Midbrain (tissue), 1 donor: ENCODE measurements around the gene PSMD3.

Experiments
- DNase-seq: peaks from one replicate; lab custom pipeline; 2025; lab: John Stamatoyannopoulos, UW

The PSMD3 gene

DNA sequence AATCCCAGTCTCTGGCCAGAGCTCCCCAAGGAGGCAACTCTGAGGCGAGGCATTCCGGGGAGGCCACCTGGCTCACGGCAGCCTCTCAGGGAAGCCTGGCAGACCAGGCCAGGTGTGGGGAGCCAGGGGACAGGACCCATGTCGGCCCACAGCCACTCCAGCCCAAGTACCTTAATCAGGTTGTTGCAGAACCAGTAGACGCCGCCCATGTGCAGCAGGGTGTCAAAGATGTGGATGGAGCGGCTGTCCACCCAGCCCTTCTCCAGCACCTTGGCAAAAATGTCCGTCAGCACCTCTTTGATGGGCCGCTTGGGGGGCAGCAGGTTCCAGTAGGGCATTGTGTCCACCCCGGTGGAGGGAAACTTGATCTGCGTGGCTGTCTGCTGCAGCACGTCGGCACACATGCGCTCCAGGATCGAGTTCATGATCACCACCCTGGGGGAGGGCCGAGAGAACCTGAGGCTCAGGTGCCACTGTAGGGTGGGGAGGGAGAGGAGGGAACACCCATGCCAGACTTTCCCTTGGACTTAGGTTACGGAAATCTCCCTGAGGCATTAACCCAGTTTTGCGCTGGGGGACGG is 42.4 kb downstream of the PSMD3 start:
- DNase-seq: no peak

DNA sequence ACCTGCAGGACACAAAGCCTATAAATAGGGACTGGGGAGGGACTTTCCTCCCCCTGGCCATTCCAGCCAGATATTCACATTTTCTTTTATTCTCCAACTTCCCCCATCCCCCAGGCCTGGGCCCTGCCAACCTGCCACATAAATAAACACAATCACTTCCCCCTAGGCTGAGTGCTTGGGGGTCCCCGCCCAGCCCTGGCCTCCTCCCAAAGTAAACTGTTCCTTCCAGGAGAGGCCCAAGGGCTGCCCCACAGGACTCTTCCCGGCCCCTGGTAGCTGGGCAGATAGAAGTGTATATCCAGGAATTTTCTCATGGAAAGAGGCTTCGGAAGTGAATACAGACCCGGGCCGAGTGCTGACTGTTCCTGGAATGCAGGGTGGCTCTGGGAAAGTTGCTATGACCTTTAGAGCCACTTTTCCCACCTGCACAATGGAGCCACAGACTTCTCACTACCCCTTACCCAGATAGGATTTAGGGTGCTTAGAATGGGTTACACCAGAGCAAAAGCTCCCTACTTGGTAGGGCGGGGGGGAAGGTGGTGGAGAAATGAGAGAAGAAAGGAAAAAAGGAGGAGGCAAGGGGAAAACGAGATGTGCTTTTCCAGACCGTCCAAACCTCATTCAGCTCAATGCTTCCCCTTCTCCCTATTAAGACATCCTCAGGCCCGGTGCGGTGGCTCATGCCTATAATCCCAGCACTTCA is 43.1 kb downstream of the PSMD3 start:
- no peak for DNase-seq

DNA sequence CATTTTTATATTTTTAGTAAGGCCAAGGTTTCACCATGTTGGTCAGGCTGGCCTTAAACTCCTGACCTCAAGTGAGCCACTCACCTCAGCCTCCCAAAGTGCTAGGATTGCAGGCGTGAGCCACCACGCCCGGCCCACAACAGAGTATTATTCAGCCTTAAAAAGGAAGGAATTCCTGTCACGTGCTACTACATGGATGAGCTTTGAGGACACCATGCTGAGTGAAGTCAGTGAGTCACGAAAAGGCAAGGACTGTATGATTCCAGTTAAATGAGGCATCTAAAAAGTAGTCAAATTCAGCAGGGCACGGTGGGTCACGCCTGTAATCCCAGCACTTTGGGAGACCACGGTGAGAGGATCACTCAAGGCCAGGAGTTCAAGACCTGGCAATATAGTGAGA is 44.3 kb downstream of the PSMD3 start:
- DNase-seq: no peak

DNA sequence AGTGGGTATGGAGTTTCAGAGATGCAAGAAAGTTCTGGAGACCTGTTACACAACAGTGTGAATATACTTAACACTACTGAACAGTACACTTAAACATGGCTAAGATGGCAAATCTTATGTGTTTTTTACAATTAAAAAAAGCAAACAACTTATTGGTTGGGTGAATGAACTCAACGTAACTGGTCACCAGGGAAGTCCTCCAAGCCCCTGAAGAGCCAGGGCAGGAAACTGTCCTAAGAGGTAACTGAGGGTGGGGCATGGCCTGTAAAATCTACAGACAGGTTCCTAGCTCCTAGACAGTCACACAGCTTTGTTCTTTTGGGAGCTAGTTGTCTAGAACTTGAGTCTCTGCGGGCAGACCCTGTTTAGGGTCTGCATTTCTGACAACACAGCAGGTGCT is 45.0 kb downstream of the PSMD3 start:
- DNase-seq: no peak

DNA sequence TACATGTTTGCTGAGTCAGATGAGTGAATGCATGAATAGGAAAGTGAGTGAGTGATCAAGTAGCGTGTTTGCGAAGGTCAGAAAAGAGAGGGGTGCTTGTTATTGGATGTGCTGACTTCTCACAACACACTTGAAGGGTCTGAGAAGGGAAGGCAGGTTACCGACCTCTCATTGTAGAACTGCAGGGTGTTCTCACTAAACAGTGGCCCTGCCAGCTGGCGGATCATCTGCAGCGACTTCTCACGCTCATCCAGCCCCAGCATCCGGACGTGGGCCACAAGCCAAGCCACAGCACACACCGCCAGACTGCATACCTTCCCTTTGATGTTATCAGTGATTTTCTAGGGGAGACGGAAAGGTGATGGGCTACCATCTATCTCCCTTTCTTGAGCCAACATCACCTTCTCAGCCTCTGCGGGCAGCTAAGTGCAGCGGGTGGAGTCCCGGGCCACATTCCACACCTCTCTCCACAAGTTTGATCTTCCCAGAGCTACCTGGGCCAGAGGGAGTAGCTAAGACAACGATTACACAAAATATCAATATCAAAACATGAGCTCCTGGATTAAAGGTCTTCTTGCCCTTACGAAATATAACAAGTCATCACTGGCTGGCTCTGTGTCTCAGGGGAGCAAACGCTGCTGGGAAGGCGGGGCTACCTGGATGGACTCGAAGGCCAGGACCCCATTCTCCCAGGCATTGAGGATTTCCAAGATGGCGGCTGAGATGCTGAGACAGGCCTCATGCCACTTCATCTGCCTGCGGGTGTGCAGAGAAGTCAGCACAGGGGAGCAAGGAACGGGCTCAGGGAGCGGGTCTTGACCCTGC is 45.6 kb downstream of the PSMD3 start:
- DNase-seq: no peak

DNA sequence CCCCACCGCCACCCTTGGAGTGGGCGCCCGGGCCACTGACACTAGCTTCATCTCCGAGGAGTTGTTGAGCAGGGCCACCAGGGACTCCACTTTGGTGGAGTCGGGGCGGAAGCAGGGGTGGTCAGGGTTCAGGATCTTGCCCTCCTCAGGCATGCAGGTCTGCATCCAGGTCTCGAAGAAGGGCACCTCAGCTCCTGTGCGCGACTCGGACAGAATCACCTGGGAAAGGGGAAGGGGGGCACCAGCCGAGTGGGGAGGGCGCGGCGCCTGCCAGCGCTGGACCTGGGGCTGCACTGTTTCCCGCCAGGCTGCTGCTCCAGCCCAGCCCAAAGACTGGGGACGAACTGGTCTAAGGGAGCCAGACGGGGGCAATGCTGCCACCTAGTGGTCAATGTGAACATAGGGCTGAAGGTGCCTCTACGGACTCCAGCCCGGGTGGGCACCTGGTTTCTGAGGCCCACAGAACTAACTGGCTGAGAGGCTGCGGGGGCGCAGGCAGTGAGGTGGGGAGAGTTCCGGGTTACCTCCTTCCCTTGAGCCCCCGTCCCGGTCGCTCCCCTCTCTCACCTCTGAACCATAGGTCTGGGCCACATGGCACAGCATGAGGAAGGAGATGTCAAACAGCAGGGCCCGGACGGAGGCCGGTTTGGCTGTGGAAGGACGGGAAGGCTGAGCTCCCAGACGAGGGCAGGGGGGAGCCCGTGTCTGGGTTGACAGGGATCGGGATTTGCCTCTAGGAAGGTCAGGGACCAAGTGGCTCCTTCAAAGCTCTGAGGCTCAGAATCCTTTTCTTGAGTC is 46.4 kb downstream of the PSMD3 start:
- DNase-seq: peak; percentile 78

DNA sequence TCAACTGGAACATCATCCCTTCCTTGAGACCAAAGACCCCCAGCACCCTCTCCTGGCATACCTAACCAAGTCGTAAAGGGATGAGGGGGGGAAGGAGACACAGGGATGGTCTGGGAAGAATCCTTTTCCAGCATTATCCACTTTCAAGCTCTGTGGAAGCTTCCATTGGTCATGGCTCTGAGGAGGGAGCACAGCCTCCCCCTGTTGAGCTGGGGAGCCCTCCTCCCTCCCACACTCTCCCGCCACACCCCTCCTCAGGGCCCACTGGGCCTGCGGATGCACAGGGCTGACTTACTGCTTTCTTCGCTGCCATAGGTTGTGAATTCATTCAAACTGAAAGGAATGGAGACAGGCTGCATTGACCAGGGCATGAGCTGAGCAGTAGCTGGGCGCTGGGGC is 47.0 kb downstream of the PSMD3 start:
- DNase-seq: no peak

DNA sequence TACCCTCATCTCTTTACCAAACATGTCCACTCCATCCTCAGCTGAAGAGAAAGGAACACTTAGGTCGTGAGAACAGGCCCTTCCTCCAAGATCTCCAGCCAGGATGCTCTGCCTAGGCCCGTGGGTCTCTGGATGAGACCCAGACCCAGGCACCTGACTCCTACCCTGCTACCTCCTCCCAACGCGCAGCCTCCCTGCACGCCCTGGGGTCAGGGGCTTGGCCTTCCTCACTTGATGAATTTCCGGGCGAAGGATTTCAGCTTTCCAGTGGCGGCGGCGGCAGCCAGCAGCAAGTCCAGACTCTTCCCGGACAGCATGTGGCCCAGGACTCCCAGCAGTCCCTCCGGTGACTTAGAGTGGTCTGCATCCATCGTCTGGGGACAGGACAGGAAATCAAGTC is 48.0 kb downstream of the PSMD3 start:
- DNase-seq: no peak

DNA sequence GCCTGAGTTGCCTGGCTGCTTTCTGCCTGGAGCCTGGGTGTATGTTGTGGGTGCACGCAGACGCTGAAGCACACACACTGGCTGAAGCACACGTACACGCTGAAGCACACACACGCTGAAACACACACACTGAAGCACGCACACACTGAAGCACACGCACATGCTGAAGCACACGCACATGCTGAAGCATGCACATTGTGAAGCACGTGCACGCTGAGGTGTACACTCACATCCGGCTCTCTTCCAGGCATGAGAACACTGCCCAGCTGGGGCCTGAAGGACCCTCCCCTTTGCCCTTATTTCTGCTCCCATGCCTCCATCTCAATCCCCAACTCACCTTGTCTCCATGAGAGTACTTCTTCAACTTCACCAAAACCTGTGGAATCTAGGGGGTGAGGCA is 51.1 kb downstream of the PSMD3 start:
- DNase-seq: no peak

DNA sequence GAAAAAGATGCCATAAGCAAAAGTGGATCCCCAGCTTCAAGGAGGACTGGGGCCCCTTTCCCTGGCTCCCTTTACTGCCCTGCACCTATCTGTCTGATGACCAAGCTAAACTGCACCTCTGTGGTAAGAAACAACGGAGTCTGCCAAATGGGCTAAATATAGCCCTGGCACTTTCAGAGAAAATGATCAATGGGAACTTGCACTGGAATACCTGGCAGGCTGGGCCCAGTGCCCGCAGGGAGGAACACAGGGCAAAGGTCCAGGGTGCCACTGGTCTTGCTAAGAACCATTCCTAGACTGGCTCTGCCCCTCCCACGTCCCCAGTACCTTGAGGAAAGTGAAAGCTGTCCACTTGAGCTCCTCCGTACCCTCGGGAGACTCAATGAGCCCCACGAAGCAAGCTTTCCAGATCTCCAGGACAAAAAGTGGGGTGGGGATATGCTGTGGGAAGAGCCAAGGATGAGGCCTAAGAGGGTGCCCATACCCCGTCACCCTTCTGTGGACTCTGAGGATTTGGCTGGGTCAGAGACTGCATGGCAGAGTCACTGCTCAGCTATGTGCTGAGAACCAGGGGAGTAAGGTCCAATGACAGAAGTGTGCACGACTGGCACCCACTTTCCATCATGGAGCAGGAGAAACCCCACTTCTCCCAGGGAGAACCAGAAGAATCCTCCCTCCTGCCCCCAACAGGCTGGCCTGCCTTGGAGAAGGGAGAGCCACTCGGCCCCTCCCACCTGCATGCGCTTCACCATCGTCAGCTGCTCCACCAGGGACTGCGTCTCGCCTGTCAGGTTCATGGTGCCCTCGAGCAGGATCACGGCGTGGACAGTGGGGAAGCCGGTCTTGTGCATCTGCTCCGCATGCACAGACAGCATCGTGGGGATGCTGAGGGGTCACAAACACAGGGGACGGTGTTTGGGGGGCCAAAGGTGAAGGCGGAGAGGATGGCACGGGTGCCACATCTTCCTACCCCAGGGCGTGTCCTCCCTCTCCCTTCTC is 52.0 kb downstream of the PSMD3 start:
- DNase-seq: no peak

DNA sequence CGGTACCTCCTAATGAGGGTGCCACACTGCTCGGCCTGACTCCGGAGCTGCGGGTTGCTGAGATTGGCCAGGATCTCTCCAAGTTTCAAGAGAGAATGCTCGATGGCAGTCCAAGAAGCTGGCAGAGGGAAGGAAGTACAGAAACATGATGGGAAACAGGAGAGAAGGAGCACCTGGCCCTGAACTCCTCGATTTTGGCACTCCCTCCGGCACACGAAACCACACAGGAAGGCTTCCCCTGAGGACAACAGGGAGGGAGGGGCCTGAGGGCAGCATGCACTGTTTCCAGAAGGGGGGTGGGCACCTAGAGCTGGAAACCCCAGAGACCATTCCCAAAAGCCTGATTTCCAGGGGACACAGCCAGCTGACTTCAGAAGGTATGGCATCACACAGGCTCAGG is 52.7 kb downstream of the PSMD3 start:
- DNase-seq: no peak

DNA sequence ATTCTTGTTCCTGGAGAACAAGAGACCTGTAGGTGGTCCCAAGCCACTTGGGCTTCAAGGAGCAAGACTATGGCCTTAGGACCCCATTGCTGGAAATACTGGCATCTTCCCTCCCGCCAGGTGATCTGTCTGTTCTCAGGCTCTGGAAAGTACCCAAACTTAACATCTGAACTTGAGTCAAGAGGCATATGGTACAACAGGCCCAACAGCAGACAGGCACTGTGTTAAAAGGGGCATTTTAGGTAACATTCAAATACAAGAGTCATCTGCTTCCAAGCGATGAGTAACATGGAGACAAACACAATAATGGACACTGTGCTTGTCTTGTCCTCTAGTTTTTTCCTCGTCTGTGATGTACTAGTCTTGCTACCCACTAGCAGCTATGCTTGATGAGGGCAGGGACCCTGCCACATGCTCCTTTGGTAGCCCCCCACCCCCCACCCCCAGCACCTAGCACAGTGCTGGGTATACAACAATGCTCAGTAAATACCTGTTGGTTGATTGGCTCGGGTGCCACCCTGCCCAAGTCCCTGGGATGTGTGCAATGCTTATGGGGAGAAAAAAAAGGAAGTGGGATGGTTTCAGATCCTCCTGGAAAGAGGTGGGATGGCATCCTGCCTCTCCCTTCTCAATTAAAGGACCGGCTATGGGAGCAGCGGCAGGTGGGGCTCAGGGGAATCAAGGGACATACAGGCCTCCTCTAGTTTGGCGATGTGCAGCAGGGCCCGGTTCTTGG is 54.0 kb downstream of the PSMD3 start:
- no peak for DNase-seq

DNA sequence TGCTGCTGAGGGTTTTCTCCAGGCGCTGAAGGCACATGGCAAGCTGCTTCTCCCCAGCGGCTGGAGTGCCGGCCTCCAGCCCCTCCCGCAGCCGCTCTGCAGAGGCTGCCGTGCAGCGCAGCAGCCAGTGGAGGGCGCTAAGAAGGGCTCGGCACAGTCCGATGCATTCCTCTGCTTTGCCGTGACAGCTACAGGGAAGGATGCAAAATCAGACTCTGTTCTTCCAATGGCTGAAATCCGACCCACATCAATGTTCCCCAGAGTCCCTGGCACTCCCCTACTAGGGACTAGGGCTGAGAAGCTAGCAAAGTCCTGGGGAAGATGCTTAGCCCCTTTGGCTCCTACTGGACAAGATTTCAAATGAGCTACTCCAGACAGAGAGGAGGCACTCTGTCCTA is 54.6 kb downstream of the PSMD3 start:
- peak; percentile 28 for DNase-seq

DNA sequence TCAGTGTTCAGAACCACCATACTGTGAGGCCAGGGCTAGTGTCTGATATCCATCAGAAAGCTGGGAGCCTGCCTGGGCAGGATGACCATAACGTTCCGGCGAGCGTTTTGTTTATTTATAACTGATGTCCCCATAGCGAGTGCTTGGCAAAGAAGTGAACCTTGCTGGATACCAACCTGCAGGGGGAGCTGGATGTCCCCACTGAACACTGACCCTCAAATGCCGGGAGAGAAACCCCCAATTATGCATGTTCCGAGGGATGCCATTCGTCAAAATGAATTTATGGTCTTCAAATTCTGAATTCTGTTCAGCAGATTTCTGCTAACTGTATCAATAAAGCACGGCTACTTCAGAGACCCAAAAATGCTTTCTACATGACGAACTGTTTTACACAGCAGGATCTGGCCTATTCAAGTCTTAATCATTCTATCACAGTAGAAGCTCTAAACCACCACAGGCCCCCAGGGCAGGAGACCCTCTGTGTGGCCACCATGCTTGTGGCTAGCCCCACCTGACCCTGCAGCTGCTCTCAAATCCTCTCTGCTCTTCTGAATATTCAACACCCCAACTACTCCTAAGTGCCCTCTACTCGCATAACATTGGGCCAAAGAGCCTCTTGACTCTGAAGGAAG is 58.4 kb downstream of the PSMD3 start:
- peak; percentile 28 for DNase-seq

DNA sequence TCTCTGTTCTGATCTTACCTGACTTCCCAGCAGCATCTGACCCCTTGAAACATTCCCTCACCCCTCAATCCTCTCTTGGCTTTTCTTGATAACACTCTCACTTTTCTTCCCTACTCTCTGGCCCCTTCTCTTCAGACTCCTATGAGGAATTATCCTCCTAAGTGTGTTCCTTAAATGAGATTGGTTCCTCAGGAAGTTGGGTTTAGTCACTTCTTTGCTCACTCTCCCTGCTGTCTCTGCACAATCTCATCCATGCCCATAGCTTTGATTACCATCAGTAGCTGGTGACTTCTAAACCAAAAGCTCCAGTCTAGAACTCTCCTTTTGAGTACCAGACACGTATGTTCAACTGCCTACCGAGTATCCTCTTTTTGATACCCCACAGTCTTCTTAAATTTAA is 60.6 kb downstream of the PSMD3 start:
- no peak for DNase-seq
